Activated CD8-positive, alpha-beta memory T cell treated with anti-CD3 and anti-CD28 coated beads, Interleukin-2, amount 10 ng/mL, durations not matched to agents 7 days and 5 days (primary cell): ENCODE measurements around the gene USP32. TPM values are rescaled to one million over a fixed set of nuclear protein-coding genes. Genes with fewer than 3 reads are reported as not detected.

Source experiments
- ATAC-seq: fragments of 150-1000 bp; cut with Tn5 transposase; one replicate; pipeline ENCODE4 v1.10.0; 2021; ENCODE audit warnings: moderate library complexity
- CTCF ChIA-PET: fragments of 350-600 bp; sonication (Branson Sonifier 250); formaldehyde crosslinking; loops from one replicate; lab custom pipeline; 2021; ENCODE audit warnings: antibody characterized with exemption; lab: Charles Lee
- DNase-seq: peaks from one replicate; pipeline ENCODE4 v3.0.0-alpha.2; 2020
- H3K27ac Mint-ChIP-seq: one replicate; pipeline ENCODE4 v1.8.0; 2021; ENCODE audit warnings: mild to moderate bottlenecking, mixed read lengths
- H3K27me3 Mint-ChIP-seq: one replicate; pipeline ENCODE4 v1.8.0; 2021; ENCODE audit warnings: mixed read lengths
- H3K36me3 Mint-ChIP-seq: one replicate; pipeline ENCODE4 v1.8.0; 2021; ENCODE audit warnings: mild to moderate bottlenecking, mixed read lengths
- H3K4me1 Mint-ChIP-seq: one replicate; pipeline ENCODE4 v1.8.0; 2021; ENCODE audit warnings: mixed read lengths
- H3K4me3 Mint-ChIP-seq: one replicate; pipeline ENCODE4 v1.8.0; 2021; ENCODE audit warnings: mild to moderate bottlenecking, moderate library complexity, mixed read lengths
- H3K9me3 Mint-ChIP-seq: one replicate; pipeline ENCODE4 v1.8.0; 2022; ENCODE audit warnings: low read depth, mixed read lengths
- total RNA-seq, 2 experiments: library from RNA; stranded (reverse); gene quantifications; one replicate each; pipeline ENCODE4 v1.2.3, GENCODE V29; 2021

USP32 gene
- total RNA-seq, 2 experiments from 2014 or later: 33.4 to 40.4 TPM

GRCh38 chr17:60283816-60284215, 108.1 kb downstream of the USP32 start:
- CTCF ChIA-PET: no interaction called here
- Mint-ChIP-seq H3K4me3 (no peak overlapping the region), H3K36me3 (peaks cover 8% of the 10 kb centered on the region)

GRCh38 chr17:60280673-60281072, 111.3 kb downstream of the USP32 start:
- Mint-ChIP-seq H3K4me3 (no peak overlapping the region), H3K27me3 (no peaks in the 10 kb centered on the region), H3K27ac (no peak overlapping the region), H3K4me1 (peaks cover 4% of the 10 kb centered on the region), H3K9me3 (no peaks in the 10 kb centered on the region), H3K36me3 (peaks cover 3% of the 10 kb centered on the region)
- no peak for ATAC-seq
- CTCF ChIA-PET: no interaction called here
- DNase-seq: no peak

More at GRCh38 chr17:60283816-60284215, 108.1 kb downstream of the USP32 start:
- DNase-seq (no peak), ATAC-seq (no peak)
- no peak overlapping the region for H3K27ac Mint-ChIP-seq
- H3K27me3 Mint-ChIP-seq: no peaks in the 10 kb centered on the region
- peaks cover 4% of the 10 kb centered on the region for H3K4me1 Mint-ChIP-seq
- no peaks in the 10 kb centered on the region for H3K9me3 Mint-ChIP-seq

GRCh38 chr17:60278237-60278636, 113.7 kb downstream of the USP32 start:
- H3K27ac Mint-ChIP-seq: no peak overlapping the region

GRCh38 chr17:60277258-60277657, 114.7 kb downstream of the USP32 start:
- no peaks in the 10 kb centered on the region for H3K27me3 Mint-ChIP-seq
- no peak overlapping the region for H3K4me3 Mint-ChIP-seq
- H3K9me3 Mint-ChIP-seq: no peaks in the 10 kb centered on the region
- H3K27ac Mint-ChIP-seq: no peak overlapping the region
- DNase-seq: no peak
- peaks cover 2% of the 10 kb centered on the region for H3K4me1 Mint-ChIP-seq
- peaks cover 5% of the 10 kb centered on the region for H3K36me3 Mint-ChIP-seq
- no peak for ATAC-seq
- CTCF ChIA-PET: interaction anchor here (0.8 kb wide), 1 partner anchor 79 kb away, joined by 3 read pairs; no protein-coding TSS in a partner anchor

More at GRCh38 chr17:60278237-60278636, 113.7 kb downstream of the USP32 start:
- CTCF ChIA-PET: interaction anchor here (0.8 kb wide), 1 partner anchor 78 kb away, joined by 3 read pairs; no protein-coding TSS in a partner anchor
- H3K36me3 Mint-ChIP-seq: peaks cover 2% of the 10 kb centered on the region
- H3K9me3 Mint-ChIP-seq: no peaks in the 10 kb centered on the region
- H3K27me3 Mint-ChIP-seq: no peaks in the 10 kb centered on the region
- DNase-seq (no peak), ATAC-seq (no peak)
- H3K4me3 Mint-ChIP-seq: no peak overlapping the region
- H3K4me1 Mint-ChIP-seq: no peaks in the 10 kb centered on the region

- no peak for ATAC-seq
- Mint-ChIP-seq H3K36me3 (peaks cover 9% of the 10 kb centered on the region), H3K4me3 (no peak overlapping the region), H3K9me3 (no peaks in the 10 kb centered on the region), H3K27me3 (no peaks in the 10 kb centered on the region), H3K27ac (no peak overlapping the region), H3K4me1 (peaks cover 2% of the 10 kb centered on the region)
- CTCF ChIA-PET: no interaction called here
- no peak for DNase-seq
These were observed 122.5 kb downstream of the USP32 start for GRCh38 chr17:60269417-60269816.

GRCh38 chr17:60260540-60260939, 131.4 kb downstream of the USP32 start:
- DNase-seq: no peak
- Mint-ChIP-seq H3K36me3 (peaks cover 6% of the 10 kb centered on the region), H3K27ac (no peak overlapping the region), H3K4me1 (no peaks in the 10 kb centered on the region), H3K4me3 (no peak overlapping the region), H3K9me3 (no peaks in the 10 kb centered on the region), H3K27me3 (no peaks in the 10 kb centered on the region)
- CTCF ChIA-PET: no interaction called here
- no peak for ATAC-seq

- CTCF ChIA-PET: interaction anchor here (0.9 kb wide), 1 partner anchor 12 kb away, joined by 3 read pairs; no protein-coding TSS in a partner anchor
- ATAC-seq: no peak
- peaks cover 9% of the 10 kb centered on the region for H3K36me3 Mint-ChIP-seq
These were observed 133.6 kb downstream of the USP32 start for GRCh38 chr17:60258313-60258712.

GRCh38 chr17:60256174-60256573, 135.8 kb downstream of the USP32 start:
- no peaks in the 10 kb centered on the region for H3K4me1 Mint-ChIP-seq
- H3K36me3 Mint-ChIP-seq: peaks cover 8% of the 10 kb centered on the region
- no peak overlapping the region for H3K27ac Mint-ChIP-seq
- no peak for DNase-seq
- H3K9me3 Mint-ChIP-seq: no peaks in the 10 kb centered on the region
- CTCF ChIA-PET: no interaction called here
- no peaks in the 10 kb centered on the region for H3K27me3 Mint-ChIP-seq
- no peak for ATAC-seq
- H3K4me3 Mint-ChIP-seq: no peak overlapping the region

More at GRCh38 chr17:60258313-60258712, 133.6 kb downstream of the USP32 start:
- no peak for DNase-seq
- no peaks in the 10 kb centered on the region for H3K4me1 Mint-ChIP-seq
- H3K9me3 Mint-ChIP-seq: no peaks in the 10 kb centered on the region
- H3K4me3 Mint-ChIP-seq: no peak overlapping the region
- H3K27me3 Mint-ChIP-seq: no peaks in the 10 kb centered on the region
- H3K27ac Mint-ChIP-seq: no peak overlapping the region

GRCh38 chr17:60253048-60253447, 138.9 kb downstream of the USP32 start:
- ATAC-seq (peak; percentile 33), DNase-seq (no peak)
- Mint-ChIP-seq H3K36me3 (peaks cover 23% of the 10 kb centered on the region), H3K9me3 (peaks cover 2% of the 10 kb centered on the region), H3K4me3 (no peak overlapping the region), H3K27me3 (no peaks in the 10 kb centered on the region), H3K27ac (no peak overlapping the region), H3K4me1 (no peaks in the 10 kb centered on the region)
- CTCF ChIA-PET: no interaction called here

GRCh38 chr17:60252459-60252858, 139.5 kb downstream of the USP32 start:
- Mint-ChIP-seq H3K9me3 (peaks cover 2% of the 10 kb centered on the region), H3K4me1 (no peaks in the 10 kb centered on the region), H3K27me3 (no peaks in the 10 kb centered on the region), H3K4me3 (no peak overlapping the region), H3K36me3 (peaks cover 27% of the 10 kb centered on the region), H3K27ac (peak overlapping the region; percentile 54)
- DNase-seq (no peak), ATAC-seq (no peak)
- CTCF ChIA-PET: no interaction called here

- H3K27ac Mint-ChIP-seq: no peak overlapping the region
- H3K4me3 Mint-ChIP-seq: no peak overlapping the region
- peaks cover 2% of the 10 kb centered on the region for H3K9me3 Mint-ChIP-seq
- no peaks in the 10 kb centered on the region for H3K4me1 Mint-ChIP-seq
- H3K36me3 Mint-ChIP-seq: peaks cover 22% of the 10 kb centered on the region
- H3K27me3 Mint-ChIP-seq: no peaks in the 10 kb centered on the region
- CTCF ChIA-PET: no interaction called here
- no peak for ATAC-seq
- DNase-seq: no peak
These were observed 142.6 kb downstream of the USP32 start for GRCh38 chr17:60249290-60249826.

- Mint-ChIP-seq H3K9me3 (peaks cover 2% of the 10 kb centered on the region), H3K27ac (no peak overlapping the region), H3K4me3 (no peak overlapping the region), H3K27me3 (no peaks in the 10 kb centered on the region), H3K4me1 (no peaks in the 10 kb centered on the region), H3K36me3 (peaks cover 22% of the 10 kb centered on the region)
- CTCF ChIA-PET: no interaction called here
- DNase-seq: no peak
- ATAC-seq: no peak
These were observed 143.2 kb downstream of the USP32 start for GRCh38 chr17:60248618-60249289.

- H3K27me3 Mint-ChIP-seq: no peaks in the 10 kb centered on the region
- DNase-seq (no peak), ATAC-seq (no peak)
- no peak overlapping the region for H3K27ac Mint-ChIP-seq
- CTCF ChIA-PET: no interaction called here
- H3K36me3 Mint-ChIP-seq: peaks cover 23% of the 10 kb centered on the region
- H3K4me1 Mint-ChIP-seq: no peaks in the 10 kb centered on the region
- H3K9me3 Mint-ChIP-seq: peaks cover 2% of the 10 kb centered on the region
- no peak overlapping the region for H3K4me3 Mint-ChIP-seq
These were observed 144.0 kb downstream of the USP32 start for GRCh38 chr17:60247836-60248461.

GRCh38 chr17:60244656-60245055, 147.3 kb downstream of the USP32 start:
- DNase-seq: no peak
- no peak for ATAC-seq
- no peak overlapping the region for H3K27ac Mint-ChIP-seq
- H3K27me3 Mint-ChIP-seq: no peaks in the 10 kb centered on the region
- H3K9me3 Mint-ChIP-seq: peaks cover 2% of the 10 kb centered on the region
- H3K36me3 Mint-ChIP-seq: peaks cover 21% of the 10 kb centered on the region
- H3K4me1 Mint-ChIP-seq: no peaks in the 10 kb centered on the region
- CTCF ChIA-PET: interaction anchor here (1.7 kb wide), 1 partner anchor 13 kb away, joined by 5 read pairs; no protein-coding TSS in a partner anchor
- H3K4me3 Mint-ChIP-seq: no peak overlapping the region
